K562 (cell line): ENCODE data around the gene GNA15. TPM values are rescaled to one million over a fixed set of nuclear protein-coding genes. Genes with fewer than 3 reads are reported as not detected.

Experiments
- ATAC-seq: fragments of 200-7000 bp; cut with Tn5 transposase; 3 replicates; pipeline ENCODE4 v1.9.1; 2020; ENCODE audit warnings: moderate library complexity
- BruUV-seq: library from RNA; stranded (reverse); fragments of 400-500 nt; replicated peaks from 2 replicates; lab custom pipeline; 2021; lab: Mats Ljungman, UMichigan
- CTCF ChIA-PET: fragments of 300-600 bp; formaldehyde crosslinking; extraction: SDS; loops from one replicate; lab custom pipeline; 2021; ENCODE audit warnings: low intra/inter-chr PET ratio; lab: Yijun Ruan, JAX
- POLR2A ChIA-PET: fragments of 300-600, 350-650 bp; sonication (Branson Sonifier 250); formaldehyde crosslinking; extraction: SDS; loops from one replicate; lab custom pipeline; 2021; ENCODE audit warnings: antibody characterized with exemption, inconsistent platforms; lab: Yijun Ruan, JAX
- DNase-seq, 4 experiments: peaks; one replicate each; pipeline versions ENCODE4 v3.0.0 to v3.0.0-alpha.2; 2011 to 2018; ENCODE audit warnings: low spot score in 3 of 4, mixed read lengths in 3 of 4; ENCODE audit errors: extremely low read depth in 1 of 4
- FAIRE-seq: peaks from 2 replicates; lab custom pipeline; 2011; peaks lifted over from hg19 to GRCh38; lab: Jason Lieb, UNC
- H2AFZ ChIP-seq: 2 replicates; pipeline ENCODE4 v1.6.0; 2011; ENCODE audit warnings: low read depth, low read length, control low read depth, inconsistent platforms
- H3K27ac ChIP-seq: fragments of 200-600 bp; 3 replicates; pipeline ENCODE4 v1.8.0; 2011; ENCODE audit warnings: low read depth, mild to moderate bottlenecking, control low read depth, inconsistent platforms, low read length, moderate library complexity, mixed read lengths; ENCODE audit errors: extremely low read depth
- H3K27me3 ChIP-seq, 2 experiments: fragments of 300-600 bp in 1 of 2; 2 replicates in 1 of 2; 3 replicates in 1 of 2; pipeline versions ENCODE4 v1.6.0 to v1.8.0; 2011; ENCODE audit warnings: inconsistent platforms in 2 of 2, low read length in 2 of 2, mild to moderate bottlenecking in 1 of 2, mixed read lengths in 1 of 2, moderate library complexity in 1 of 2; ENCODE audit not compliant: control insufficient read depth in 2 of 2, insufficient read depth in 2 of 2
- H3K36me3 ChIP-seq: fragments of 300-600 bp; 3 replicates; pipeline ENCODE4 v1.8.0; 2011; ENCODE audit warnings: mild to moderate bottlenecking, low read length, inconsistent platforms; ENCODE audit not compliant: control insufficient read depth, insufficient read depth
- H3K4me1 ChIP-seq, 2 experiments: fragments of 200-600 bp in 1 of 2; replicated peaks in 1 of 2; 2 replicates in 1 of 2; 3 replicates in 1 of 2; pipeline versions ENCODE4 v1.5.1 to v1.8.0; 2011; ENCODE audit warnings: inconsistent platforms in 2 of 2, low read length in 2 of 2, mild to moderate bottlenecking in 1 of 2, mixed read lengths in 1 of 2, moderate library complexity in 1 of 2; ENCODE audit not compliant: control insufficient read depth in 2 of 2, insufficient read depth in 2 of 2
- H3K4me2 ChIP-seq: 2 replicates; pipeline ENCODE4 v1.6.1; 2011; ENCODE audit warnings: low read length, control low read depth, inconsistent platforms, mixed read lengths; ENCODE audit not compliant: insufficient read depth
- H3K4me3 ChIP-seq: fragments of 200-600 bp; sonication (generic), shearing (Covaris generic); 2 replicates; pipeline ENCODE4 v1.5.1; 2016; ENCODE audit warnings: control low read depth, inconsistent platforms
- H3K79me2 ChIP-seq: fragments of 200-600 bp; 3 replicates; pipeline ENCODE4 v1.8.0; 2011; ENCODE audit warnings: low read length, inconsistent platforms; ENCODE audit not compliant: control insufficient read depth, insufficient read depth
- H3K9ac ChIP-seq, 2 experiments: 2 replicates each; pipeline versions ENCODE4 v1.6.0 to v1.6.1; 2011; ENCODE audit warnings: low read depth in 2 of 2, low read length in 2 of 2, control low read depth in 1 of 2, inconsistent platforms in 1 of 2, mild to moderate bottlenecking in 1 of 2, mixed read lengths in 1 of 2; ENCODE audit not compliant: insufficient read depth in 1 of 2
- H3K9me1 ChIP-seq: one replicate; pipeline ENCODE4 v1.6.0; 2011; ENCODE audit warnings: inconsistent platforms, mild to moderate bottlenecking, low read length, moderate library complexity; ENCODE audit not compliant: control insufficient read depth, insufficient read depth
- H3K9me3 ChIP-seq: replicated peaks from 2 replicates; pipeline ENCODE4 v1.5.1; 2011; ENCODE audit warnings: low read depth, low read length, inconsistent platforms; ENCODE audit not compliant: control insufficient read depth, insufficient read depth
- H4K20me1 ChIP-seq: replicated peaks from 2 replicates; pipeline ENCODE4 v1.6.1; 2011; ENCODE audit warnings: low read length, inconsistent platforms, mixed read lengths; ENCODE audit not compliant: control insufficient read depth, insufficient read depth
- ZNF583 ChIP-seq: fragments of 250-450 bp; sonication (Bioruptor Pico); IDR thresholded peaks from 2 replicates; pipeline ENCODE4 v1.4.0; 2020
- WGBS: fragments of 100-300 bp; shearing (Covaris generic); methylation state at CpG from one replicate; pipeline ENCODE4 v1.1.6; 2016; ENCODE audit warnings: low coverage, mixed read lengths; ENCODE audit not compliant: insufficient coverage; ENCODE audit errors: missing lambda C conversion rate; 5-methylcytosine and 5-hydroxymethylcytosine counted together
- in situ Hi-C: fragments of 300-500 bp; cut with MboI; formaldehyde crosslinking; loops from 4 replicates; pipeline ENCODE4 v1.15.0; 2018; ENCODE audit warnings: inconsistent platforms, mixed read lengths
- intact Hi-C: fragments of 100-400 bp; cut with micrococcal nuclease; formaldehyde crosslinking; loops from 2 replicates; pipeline ENCODE4 v1.14.2; 2022
- polyA plus RNA-seq, 8 experiments: library from polyadenylated mRNA; depleted of rRNA in 4 of 8; stranded (reverse) in 5 of 8; unstranded in 3 of 8; fragments of >200 nt; fragmentation: Nextera tagmentation in 2 of 8; fragmentation: Illumina TruSeq in 1 of 8; extraction: Ambion mirVana in 2 of 8; extraction: Trizol in 1 of 8; gene quantifications; 2 replicates each; pipeline versions ENCODE4 v1.2.1 to v1.2.3, GENCODE V29; 2011 to 2014; ENCODE audit warnings: inconsistent platforms in 1 of 8, missing spikeins in 1 of 8
- total RNA-seq, 7 experiments: library from RNA; depleted of rRNA in 6 of 7; stranded (reverse); fragments of >200 nt in 6 of 7; fragmentation: Illumina TruSeq in 2 of 7; extraction: Trizol in 2 of 7; gene quantifications; 2 replicates each; pipeline versions ENCODE4 v1.2.1 to v1.2.3, GENCODE V29; 2011 to 2021; ENCODE audit warnings: low replicate concordance in 1 of 7
- TF ChIP-seq, protein P1 (sequence below): fragments of 450-650 bp; IDR thresholded peaks from 2 replicates; pipeline ENCODE4 v1.6.1; 2016; ENCODE audit warnings: low read depth, mild to moderate bottlenecking, moderate library complexity

The GNA15 gene
- total and polyA plus RNA-seq, 9 of the 15 experiments (the other 6 are each of a cell fraction or from before 2014, with no cell fraction given): 0.03 to 0.24 (median 0.11) TPM; not detected in 1

DNA sequence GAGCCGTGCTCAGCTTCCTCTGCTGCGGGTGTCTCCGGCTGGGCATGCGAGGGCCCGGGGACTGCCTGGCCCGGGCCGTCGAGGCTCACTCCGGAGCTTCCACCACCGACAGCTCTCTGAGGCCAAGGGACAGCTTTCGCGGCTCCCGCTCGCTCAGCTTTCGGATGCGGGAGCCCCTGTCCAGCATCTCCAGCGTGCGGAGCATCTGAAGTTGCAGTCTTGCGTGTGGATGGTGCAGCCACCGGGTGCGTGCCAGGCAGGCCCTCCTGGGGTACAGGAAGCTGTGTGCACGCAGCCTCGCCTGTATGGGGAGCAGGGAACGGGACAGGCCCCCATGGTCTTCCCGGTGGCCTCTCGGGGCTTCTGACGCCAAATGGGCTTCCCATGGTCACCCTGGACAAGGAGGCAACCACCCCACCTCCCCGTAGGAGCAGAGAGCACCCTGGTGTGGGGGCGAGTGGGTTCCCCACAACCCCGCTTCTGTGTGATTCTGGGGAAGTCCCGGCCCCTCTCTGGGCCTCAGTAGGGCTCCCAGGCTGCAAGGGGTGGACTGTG lies 44.0 kb downstream of the GNA15 start:
- BruUV-seq: no TSS peak
- no peaks in the 10 kb centered on the region for H3K79me2 ChIP-seq

More for the DNA sequence above, 44.0 kb downstream of the GNA15 start:
- Histone ChIP-seq H3K4me3 (no peak overlapping the region), H3K27me3 (no peaks in the 10 kb centered on the region), H3K4me1 (peaks cover 21 to 54% of the 10 kb centered on the region in 2 experiments), H3K36me3 (no peaks in the 10 kb centered on the region), H4K20me1 (no peaks in the 10 kb centered on the region), H3K27ac (no peak overlapping the region), H3K9me1 (no peaks in the 10 kb centered on the region), H3K4me2 (no peak overlapping the region), H3K9me3 (no peaks in the 10 kb centered on the region), H3K9ac (no peak overlapping the region), H2AFZ (no peak overlapping the region)
- in situ Hi-C loops (no loop called here), intact Hi-C loops (no loop called here)
- TF ChIP-seq, protein P1, sequence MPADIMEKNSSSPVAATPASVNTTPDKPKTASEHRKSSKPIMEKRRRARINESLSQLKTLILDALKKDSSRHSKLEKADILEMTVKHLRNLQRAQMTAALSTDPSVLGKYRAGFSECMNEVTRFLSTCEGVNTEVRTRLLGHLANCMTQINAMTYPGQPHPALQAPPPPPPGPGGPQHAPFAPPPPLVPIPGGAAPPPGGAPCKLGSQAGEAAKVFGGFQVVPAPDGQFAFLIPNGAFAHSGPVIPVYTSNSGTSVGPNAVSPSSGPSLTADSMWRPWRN: no peak
- TF ChIP-seq ZNF583 (CRISPR knock-in tag): no peak
- no peak for ATAC-seq
- ChIA-PET CTCF (interaction anchor here (0.6 kb wide), 1 partner anchor 214 kb away, joined by 5 read pairs; no protein-coding TSS in a partner anchor), POLR2A (no interaction called here)
- no peak for DNase-seq
- FAIRE-seq: no peak
- WGBS: 91% methylated on average over 28 of the region's 31 CpGs
